ENCODE measurements around the gene TRIP10.
A peak's percentile ranks its signal among the peaks of the same experiment; 100 is the strongest.
"Not testable (repeated sequence)": the region's sequence is repeated elsewhere in the genome, so short reads cannot be mapped to it uniquely, and the experiment has no call there.

Gene TRIP10, protein sequence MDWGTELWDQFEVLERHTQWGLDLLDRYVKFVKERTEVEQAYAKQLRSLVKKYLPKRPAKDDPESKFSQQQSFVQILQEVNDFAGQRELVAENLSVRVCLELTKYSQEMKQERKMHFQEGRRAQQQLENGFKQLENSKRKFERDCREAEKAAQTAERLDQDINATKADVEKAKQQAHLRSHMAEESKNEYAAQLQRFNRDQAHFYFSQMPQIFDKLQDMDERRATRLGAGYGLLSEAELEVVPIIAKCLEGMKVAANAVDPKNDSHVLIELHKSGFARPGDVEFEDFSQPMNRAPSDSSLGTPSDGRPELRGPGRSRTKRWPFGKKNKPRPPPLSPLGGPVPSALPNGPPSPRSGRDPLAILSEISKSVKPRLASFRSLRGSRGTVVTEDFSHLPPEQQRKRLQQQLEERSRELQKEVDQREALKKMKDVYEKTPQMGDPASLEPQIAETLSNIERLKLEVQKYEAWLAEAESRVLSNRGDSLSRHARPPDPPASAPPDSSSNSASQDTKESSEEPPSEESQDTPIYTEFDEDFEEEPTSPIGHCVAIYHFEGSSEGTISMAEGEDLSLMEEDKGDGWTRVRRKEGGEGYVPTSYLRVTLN

DNA sequence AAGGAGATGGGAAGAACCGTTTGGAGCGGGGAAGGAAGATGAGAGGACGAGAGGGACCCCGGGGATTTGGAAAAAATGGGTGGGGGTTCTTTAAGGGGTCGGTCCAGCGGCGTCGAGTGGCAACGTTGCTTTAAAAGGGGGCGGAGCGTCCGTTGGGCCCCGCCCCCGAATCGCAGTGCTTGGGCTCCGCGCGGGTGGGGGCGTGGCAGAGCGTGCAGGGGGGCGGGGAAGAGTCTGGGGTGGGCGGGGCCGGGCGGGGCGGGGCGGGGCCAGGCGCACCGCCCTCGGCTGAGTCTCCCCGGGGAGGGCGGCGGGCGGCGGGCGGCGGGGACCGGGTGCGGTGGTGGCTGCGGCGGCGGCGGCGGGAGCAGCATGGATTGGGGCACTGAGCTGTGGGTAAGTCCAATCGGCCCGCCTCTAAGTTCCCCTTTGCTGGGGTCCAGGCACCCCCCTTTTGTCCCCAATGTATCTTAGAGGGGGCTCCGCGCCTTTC is at the start of gene TRIP10:
TRIP10 (plus strand) TSS at position 291 of the 493 bp plus-strand sequence; CDS start at position 373, 82 bp downstream.
- peak; percentile 85 for DNase-seq (ENCODE audit: low spot score)

DNA sequence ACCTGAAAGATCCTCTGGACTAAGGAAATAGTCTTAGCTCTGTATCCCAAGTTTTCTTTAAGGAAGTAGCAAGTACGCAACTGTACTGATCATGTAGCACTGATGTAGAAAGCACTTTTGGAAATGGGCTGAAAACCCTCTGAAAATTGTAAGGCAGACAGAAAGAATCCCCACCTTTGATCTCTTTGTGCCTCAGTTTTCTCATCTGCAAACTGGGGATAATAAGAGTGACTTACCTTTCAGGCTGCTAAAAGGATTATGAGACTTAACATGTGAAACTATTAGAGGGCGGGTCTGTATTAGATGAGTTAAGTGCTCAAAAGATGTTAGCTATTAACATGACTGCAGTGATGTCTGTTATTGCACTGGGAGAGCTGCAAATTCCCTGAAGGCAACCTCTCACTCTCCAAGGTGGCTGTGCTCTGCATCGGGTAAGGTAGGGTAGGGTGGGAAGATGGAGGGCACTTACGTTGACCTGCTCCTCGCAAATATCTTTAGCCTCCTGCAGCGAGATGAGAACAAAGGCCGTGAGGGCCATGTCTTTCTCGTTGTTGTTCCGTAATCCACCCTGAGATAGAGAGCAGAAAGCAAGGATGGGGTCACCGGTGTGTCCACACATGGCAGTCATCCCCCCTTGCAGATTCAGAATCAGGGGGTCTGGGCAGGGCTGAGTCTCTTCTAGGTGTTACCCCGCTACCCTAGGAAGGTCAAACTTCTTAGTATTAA is 49.2 kb upstream of the TRIP10 start:
- DNase-seq (ENCODE audit: low spot score): no peak

DNA sequence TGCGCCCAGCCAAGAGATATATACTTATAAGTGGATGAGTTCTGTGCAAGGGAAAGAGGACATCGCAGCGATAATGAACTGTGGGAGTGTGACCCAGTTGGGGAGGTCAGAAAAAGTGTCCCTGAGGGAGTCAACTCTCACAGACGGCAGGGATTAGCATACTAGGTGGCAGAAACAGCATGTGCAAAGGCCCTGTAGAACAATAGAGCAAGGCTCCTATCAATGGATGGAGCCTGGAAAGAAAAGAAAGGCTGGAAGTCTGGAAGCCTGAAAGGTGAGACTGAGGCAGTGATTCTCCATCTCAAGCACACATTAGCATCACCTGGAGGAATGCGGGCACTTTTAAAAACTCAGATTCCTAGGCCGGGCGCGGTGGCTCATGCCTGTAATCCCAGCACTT is 48.1 kb upstream of the TRIP10 start:
- no peak for DNase-seq (ENCODE audit: low spot score)

DNA sequence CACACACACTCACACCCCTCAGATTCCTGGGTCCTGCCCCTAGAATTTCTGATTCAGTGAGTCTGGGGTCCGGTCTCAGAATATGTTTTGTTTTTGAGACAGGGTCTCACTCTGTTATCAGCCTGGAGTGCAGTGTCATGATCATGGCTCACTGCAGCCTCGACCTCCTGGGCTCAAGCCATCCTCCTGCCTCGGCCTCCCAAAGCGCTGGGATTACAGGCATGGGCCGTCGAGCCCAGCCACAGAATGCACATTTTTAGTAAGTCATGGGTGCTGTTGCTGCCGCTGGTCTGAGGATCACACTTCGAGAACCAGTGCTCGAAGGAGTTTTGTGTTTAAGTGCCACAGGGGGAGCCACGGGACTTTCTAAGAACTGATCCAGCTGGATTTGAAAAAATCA is 47.5 kb upstream of the TRIP10 start:
- DNase-seq (ENCODE audit: low spot score): no peak

DNA sequence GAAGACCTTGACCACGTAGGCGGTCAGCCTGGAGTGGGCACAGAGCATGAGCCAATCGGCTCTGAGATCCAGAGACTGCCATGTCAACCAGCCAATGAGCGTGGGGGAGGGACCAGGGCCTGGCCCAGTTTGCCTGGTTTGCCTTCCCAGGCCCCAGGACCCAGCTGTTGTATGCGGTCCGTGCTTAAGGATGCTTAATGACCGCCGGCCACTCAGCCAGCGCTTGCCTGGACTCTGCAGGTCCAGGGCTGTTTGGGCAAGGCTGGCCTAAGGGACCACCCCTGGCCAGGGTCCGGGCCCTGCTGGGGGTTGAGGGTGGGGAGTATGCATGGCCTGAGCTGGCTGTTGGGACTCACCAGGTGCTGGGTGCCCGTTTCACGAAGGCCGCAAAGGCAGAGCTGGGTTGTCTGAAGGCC is 46.4 kb upstream of the TRIP10 start:
- no peak for DNase-seq (ENCODE audit: low spot score)

DNA sequence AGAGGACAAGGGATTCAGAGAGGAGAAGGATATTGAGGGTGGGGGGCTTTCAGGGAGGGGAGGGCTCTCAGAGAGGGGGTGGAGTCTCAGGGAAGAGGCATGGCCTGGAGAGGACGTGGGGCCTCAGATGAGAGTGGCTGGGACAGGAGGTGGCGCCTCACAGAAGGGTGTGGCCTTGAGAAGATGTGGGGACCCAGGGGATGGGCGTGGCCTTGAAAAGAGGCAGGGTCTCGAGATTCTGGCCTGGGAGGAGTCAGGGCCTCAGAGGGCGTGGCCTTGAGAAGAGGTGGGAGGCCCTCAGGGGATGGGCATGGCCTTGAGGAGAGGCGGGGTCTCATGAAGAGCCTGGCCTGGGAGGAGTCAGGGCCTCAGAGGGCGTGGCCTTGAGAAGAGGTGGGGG is 45.8 kb upstream of the TRIP10 start:
- peak; percentile 94 for DNase-seq (ENCODE audit: low spot score)

DNA sequence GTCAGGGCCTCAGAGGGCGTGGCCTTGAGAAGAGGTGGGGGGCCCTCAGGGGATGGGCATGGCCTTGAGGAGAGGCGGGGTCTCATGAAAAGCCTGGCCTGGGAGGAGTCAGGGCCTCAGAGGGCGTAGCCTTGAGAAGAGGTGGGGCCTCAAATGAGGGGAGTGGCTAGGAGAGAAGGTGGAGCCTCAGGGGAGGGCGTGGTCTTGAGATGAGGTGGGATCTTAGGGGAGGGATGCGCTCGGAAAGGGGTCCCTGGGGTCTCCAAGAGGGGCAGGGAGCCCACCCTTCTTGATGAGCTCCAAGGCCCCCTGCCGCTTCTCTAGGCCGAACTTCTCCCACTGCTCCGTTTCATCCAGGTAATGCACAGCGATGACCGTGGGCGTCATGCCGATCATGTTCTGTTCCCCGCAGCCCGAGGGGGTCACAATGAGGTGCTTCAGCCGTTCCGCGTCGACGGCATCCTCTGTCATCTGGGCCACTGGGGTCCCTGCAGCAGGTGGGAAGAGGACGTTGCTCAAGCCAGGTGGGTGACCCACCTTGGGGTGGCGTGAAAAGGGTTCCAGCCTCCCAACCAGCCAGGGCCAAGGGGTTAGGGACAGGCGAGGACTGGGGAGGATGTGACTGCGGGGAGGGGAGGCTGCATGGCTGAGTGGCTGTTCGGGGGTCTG is 45.2 kb upstream of the TRIP10 start:
- peak; percentile 84 for DNase-seq (ENCODE audit: low spot score)

DNA sequence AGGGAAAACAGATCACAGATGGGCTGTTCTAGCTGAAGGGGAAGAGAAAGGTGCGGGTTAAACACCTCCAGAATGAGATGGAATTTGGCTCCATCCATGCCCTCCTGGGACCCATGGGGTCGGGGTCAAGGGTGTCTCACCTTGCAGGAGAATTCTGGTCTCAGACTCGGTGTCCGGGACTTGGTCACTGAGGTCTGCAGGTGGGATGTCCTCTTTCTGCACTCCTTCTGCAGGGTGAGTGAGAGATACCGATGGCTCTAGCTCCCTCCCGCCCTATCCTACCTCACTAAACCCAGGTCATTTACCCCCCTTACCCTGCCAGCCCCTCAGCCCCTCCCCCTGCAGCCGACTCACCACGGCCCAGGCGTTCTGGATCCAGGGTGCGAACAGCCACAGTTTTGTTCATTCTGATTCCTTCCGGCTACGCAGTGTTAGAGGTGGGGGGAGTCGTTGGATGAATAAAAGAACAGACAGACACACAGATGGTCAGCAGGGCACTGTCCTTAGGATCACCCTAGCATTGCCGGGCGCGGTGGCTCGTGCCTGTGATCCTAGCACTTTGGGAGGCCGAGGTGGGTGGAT is 43.1 kb upstream of the TRIP10 start:
- no peak for DNase-seq (ENCODE audit: low spot score)

DNA sequence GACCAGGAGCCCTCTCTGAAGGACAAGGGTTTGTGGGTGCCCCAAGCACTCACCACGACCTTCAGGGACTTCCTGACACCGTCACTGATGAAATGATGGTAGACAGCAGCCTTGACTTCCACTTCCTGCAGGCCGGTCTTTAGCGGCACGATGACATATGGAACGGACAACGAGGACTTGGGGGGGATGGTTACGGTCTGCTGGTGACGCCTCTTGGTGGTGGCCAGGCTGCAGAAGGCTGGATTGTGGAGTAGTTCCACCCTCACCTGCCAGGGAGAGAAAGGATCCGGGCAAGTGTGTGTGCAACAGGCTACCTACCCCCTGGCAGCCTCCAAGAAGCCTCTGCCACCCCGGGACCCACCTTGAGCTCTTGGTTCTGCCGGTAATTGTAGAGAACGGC is 42.2 kb upstream of the TRIP10 start:
- DNase-seq (ENCODE audit: low spot score): no peak

DNA sequence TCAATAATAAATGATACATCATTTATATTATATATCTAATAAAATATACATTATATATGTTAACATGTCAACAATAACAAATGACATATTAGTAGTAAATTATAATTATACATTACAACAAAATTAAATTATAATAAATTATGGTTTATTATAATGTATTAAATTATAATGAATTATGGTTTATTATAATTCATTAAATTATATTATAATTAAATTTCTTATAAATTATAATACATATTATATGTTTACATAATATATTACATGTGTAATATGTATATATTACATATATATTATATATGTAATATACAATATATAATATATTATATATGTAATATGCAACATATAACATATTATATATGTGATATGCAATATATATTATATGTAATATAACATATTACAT is 39.5 kb upstream of the TRIP10 start:
- no peak for DNase-seq (ENCODE audit: low spot score)

DNA sequence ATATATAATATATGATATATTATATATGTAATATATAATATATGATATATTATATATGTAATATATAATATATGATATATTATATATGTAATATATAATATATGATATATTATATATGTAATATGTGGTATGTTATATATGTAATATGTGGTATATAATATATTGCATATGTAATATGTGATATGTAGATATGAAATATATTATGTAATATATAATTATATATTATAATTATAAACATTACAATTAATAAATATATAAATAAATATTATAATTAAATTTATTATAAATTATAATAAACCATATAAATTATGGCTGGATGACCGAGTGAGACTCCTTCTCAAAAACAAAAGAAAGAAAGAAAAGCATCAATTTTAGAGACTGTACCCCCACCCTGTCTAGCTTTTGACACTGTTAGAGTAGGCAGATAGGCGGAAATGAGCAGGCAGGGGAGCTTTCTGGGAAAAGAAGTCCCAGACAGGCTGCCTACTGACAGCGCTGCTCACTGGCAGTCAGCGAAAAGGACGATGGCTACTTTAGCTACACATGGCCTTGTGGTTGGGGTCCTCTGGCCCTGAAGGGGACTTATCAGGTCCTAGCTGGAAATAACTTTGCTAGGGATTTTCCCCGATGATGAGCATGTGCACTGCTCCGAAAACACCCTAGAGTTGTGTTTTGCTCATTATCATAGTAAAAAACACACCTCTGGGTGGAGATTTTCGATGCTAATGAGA is 38.7 kb upstream of the TRIP10 start:
- no peak for DNase-seq (ENCODE audit: low spot score)

DNA sequence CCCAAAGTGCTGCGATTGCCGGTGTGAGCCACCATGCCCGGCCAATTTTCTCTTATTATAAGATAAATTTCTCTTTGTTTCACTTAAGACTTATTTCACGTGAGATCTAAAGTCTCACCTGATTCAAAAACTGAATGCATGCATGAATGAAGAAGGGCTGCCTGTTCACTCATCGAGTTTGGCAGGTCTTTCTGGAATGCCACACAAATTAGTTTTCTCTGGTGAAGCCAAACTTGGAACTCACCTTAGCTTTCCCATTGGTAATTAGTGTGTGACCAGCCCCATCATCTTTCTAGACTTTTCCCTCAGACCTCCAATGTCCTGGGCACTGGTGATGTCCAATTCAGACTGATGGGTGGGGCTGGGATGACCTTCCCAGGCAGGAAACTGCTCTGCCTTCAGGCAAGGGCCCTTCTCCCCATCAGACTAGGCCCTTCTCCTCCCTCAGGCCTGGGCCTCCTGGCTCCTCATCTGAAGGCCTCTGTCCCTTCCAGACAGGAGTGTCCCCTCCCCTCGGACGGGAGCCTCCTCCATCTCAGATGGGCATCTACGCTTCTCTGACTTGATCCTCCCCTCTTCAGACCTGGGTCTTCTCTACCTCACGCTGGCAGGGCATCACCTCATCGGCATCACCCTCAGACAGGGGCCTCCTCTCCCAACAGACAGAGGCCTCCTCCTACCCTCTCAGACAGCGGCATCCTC is 33.4 kb upstream of the TRIP10 start:
- DNase-seq (ENCODE audit: low spot score): no peak

DNA sequence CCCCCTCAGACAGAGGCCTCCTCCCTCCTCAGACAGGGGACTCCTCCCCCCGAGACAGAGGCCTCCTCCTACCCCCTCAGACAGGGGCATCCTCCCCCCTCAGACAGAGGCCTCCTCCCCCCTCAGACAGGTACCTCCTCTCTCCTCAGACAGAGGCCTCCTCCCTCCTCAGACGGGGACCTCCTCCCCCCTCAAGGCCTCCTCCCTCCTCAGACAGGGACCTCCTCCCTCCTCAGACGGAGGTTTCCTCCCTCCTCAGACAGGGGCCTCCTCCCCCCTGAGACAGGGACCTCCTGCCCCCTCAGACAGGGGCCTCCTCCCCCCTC is 32.9 kb upstream of the TRIP10 start:
- no peak for DNase-seq (ENCODE audit: low spot score)

DNA sequence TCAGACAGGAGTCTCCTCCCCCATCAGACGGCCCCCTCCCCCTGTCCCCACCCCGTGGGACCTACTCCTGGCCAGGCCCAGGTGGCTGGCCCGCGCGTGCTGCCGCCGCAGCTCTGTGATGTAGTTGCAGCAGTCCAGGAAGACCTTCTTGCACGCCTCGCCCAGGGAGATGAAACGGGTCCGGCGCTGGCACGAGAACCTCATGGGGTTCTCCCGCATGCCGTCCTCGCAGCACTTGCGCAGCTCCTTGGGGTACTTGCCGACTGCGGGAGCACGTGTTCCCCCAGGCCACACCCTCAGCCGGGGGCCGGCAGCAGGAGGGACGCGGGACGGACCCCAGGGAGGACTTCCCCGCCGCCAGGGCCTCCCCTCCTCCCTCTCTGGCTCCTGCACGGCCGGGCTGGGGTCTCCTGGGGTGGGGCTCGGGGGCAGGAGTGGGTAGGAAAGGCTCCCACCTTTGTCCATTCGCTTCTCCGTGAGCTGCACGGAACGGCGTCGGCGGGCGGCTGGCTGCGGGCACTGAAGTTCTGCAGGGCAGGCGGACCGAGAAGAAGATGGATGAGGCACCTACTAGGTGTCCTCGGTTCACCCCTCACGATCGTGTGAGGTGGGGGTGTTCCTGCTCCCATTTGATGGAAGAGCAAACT is 32.3 kb upstream of the TRIP10 start:
- no peak for DNase-seq (ENCODE audit: low spot score)

DNA sequence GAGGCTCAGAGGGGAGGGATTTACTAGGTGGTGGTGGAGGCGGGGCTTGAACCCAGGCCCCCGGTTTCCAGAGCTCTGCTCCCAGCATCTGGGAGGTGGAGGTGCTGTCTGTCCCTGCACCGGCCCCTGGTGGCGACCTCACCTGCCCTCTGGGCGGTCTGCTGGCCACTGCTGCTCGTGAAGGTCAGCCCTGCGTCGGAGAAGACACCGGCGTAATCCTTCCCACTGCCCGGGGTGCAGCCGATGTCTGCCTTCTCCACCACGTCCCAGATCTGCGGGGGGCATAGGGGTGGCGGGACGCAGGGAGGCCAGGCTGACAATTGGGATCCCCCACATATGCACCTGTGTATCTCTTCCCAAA is 31.8 kb upstream of the TRIP10 start:
- DNase-seq (ENCODE audit: low spot score): no peak

DNA sequence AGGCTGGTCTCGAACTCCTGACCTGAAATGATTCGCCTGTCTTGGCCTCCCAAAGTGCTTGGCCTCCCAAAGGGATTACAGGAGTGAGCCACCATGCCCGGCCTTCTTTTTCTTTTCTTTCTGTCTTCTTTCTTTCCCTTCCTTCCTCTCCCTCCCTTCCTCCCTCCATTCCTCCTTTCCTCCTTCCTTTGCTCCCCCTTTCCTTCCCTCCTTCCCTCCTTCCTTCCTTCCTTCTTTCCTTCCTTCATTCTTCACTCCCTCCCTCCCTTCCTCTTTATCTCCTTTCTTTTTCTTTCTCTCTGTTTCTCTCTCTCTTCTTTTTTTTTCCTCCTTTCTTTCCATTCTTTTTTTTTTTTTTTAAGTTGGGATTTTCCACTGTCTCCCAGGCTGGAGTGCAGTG is 31.1 kb upstream of the TRIP10 start:
- DNase-seq (ENCODE audit: low spot score): no peak

DNA sequence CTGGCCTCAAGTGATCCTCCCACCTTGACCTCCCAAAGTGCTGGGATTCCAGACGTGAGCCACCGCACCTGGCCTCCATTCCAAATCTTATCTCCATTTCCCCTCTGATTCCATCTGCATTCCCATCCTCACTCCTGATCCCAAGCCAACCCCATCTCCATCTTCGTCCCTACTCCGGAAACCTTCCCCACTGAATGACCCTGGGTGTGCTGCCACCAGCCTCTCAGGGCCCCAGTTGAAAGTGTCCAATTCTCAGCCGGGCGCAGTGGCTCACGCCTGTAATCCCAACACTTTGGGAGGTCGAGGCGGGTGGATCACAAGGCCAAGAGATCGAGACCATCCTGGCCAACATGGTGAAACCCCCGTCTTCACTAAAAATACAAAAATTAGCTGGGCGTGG is 30.6 kb upstream of the TRIP10 start:
- DNase-seq (ENCODE audit: low spot score): not testable (repeated sequence)

DNA sequence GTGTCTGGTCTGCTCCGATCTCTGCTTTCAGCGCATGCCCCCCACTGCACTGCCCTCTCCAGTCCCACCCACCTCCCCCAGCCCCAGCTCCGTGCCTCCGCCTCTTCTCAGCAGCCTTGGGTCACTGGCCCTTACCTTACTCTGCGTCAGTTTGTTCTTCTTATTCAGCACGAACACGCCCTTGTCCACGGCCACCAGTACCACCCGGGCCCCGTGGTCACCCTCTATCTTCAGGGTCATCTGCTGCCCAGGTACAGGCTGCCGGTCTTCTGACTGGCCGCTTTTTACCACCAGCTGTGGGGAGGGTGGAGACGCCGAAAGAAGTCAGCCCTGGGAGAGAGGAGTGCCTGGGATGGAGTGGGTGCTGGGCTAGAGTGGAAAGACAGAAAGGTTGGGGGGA is 29.9 kb upstream of the TRIP10 start:
- no peak for DNase-seq (ENCODE audit: low spot score)

DNA sequence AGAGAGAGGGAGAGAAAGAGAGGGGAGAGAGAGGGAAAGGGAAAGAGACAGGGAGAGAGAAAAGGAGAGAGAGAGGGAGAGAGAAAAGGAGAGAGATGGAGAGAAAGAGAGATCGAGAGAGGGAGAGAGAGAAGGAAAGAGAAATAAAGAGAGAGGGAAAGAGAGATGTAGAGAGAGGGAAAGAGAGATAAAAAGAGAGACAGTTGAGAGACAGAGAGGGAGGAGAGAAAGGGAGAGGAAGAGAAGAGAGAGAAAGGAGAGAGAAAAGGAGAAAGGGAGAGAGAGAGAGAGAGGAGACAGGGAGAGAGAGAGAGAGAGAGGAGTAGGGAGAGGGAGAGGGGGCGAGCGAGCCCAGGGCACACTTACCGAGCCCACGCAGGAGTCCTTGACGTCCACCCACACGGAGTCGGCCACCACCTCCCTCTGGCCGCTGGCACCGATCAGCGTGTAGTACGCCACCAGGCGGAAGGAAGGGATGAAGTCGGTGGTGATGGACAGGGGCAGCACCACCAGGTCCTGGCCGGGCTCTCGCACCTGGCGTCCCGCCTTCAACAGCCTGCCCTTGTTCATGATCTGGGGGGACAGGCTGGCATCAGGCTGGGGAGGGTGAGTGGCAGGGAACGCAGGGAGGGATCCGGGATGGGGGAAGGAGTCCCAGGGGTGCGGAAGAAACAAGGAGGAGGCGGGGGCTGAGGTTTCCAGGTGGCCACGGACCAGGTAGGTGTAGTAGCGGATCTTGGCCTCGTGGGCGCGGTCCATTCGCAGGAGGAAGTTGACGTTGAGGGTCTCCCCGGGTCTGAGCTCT is 29.0 kb upstream of the TRIP10 start:
- no peak for DNase-seq (ENCODE audit: low spot score)

DNA sequence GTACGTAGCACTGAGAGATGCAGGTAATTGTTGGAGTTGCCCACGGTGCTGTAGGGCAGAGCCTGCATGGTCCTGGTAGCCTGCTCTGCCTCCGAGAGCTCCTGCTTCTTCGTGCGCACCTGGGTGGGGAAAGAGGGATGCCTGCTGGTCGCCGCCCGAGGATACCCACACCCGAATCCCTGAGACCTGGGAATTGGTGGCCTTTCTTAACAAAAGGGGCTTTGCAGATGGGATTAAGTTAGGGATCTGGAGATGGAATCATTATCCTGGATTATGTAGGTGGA is 28.5 kb upstream of the TRIP10 start:
- DNase-seq (ENCODE audit: low spot score): no peak
